ENCODE results near the gene MTUS2.

The MTUS2 gene

DNA sequence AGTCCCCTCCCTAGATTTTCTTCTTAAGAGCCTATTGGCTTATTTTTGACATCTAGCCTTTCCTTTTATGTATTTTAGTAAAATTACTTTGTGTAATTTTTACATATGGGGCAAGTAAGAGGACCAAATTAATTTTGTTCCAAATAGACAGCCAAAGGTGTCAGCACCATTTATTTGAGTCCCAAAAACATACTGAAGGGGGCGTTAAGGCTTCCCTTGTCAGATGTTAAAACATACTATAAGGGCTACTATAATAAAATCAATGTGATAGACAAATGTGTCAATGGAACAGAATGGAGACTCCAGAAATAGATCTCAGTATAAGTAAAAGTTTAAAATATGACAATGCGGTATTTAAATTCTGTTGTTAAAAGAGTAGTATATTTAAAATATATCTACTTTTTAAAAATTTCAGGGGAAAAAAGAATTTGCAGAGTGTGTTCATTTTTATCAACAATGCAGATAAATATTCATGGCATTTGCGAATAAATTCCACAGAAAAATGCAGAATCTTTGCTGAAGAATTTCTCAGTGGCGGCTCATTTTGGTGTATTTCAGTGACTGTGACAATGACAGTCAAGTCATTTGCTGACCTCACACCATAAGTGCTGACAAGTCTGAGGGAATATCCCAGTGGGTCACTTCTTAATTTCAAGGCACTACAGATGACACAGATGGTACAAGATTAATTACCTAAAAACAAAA is 133.7 kb downstream of the MTUS2 start:
- H3K9me3 ChIP-seq (ENCODE audit: insufficient read depth, low read length), result no peaks in the 10 kb centered on the region

DNA sequence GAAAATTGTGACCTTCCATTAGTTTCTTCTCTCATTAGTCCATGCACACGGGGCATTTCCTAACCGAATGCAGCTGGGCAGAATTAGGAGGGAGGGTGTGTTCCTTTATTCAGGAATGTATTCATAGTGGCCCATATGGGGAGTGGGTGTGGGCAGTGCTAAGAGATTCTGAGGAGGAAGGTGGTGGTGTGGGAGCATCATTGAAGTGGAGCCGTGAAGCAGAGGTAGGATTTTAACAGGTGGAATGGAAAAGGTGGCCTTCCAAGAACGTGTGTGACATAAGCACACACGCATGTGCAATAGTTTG is 134.2 kb downstream of the MTUS2 start:
- H2AFZ ChIP-seq (ENCODE audit: low read depth, low read length, severe bottlenecking), result no peak overlapping the region
- H3F3A ChIP-seq (ENCODE audit: insufficient read depth), result no peaks in the 10 kb centered on the region
- H3K27me3 ChIP-seq (ENCODE audit: low read length), result no peaks in the 10 kb centered on the region
- no peak overlapping the region for H3K4me3 ChIP-seq (ENCODE audit: insufficient read depth, low read length, poor library complexity, severe bottlenecking)
- no peak for TF ChIP-seq EZH2phosphoT487 (conservative IDR thresholded peaks at IDR 0.05; ENCODE audit: low read length)
- no peak for TF ChIP-seq CTCF (IDR thresholded peaks at IDR 0.05; ENCODE audit: insufficient read depth, low read length, poor library complexity, severe bottlenecking)
- no peaks in the 10 kb centered on the region for H3K79me2 ChIP-seq (ENCODE audit: insufficient read depth, low read length)
- H3K9me3 ChIP-seq (ENCODE audit: insufficient read depth, low read length), result no peaks in the 10 kb centered on the region
- H3K4me2 ChIP-seq (ENCODE audit: low read depth, low read length, poor library complexity, severe bottlenecking), result no peak overlapping the region
- no peaks in the 10 kb centered on the region for H4K20me1 ChIP-seq (ENCODE audit: low read depth, low read length)
- no peaks in the 10 kb centered on the region for H3K36me3 ChIP-seq (ENCODE audit: low read length)
- H3K27ac ChIP-seq (ENCODE audit: low read depth, low read length), result no peak overlapping the region
- no peaks in the 10 kb centered on the region for H3K9me2 ChIP-seq (replicated peaks; ENCODE audit: insufficient read depth, low read length)
- H3K9ac ChIP-seq (ENCODE audit: low read length), result no peak overlapping the region

More for the DNA sequence above, 133.7 kb downstream of the MTUS2 start:
- Histone ChIP-seq H3K27me3 (ENCODE audit: low read length) (no peaks in the 10 kb centered on the region), H2AFZ (ENCODE audit: low read depth, low read length, severe bottlenecking) (no peak overlapping the region), H3K9me2 (replicated peaks; ENCODE audit: insufficient read depth, low read length) (no peaks in the 10 kb centered on the region), H3K79me2 (ENCODE audit: insufficient read depth, low read length) (no peaks in the 10 kb centered on the region), H3K27ac (ENCODE audit: low read depth, low read length) (no peak overlapping the region), H3K4me3 (ENCODE audit: insufficient read depth, low read length, poor library complexity, severe bottlenecking) (no peak overlapping the region), H3K36me3 (ENCODE audit: low read length) (no peaks in the 10 kb centered on the region), H4K20me1 (ENCODE audit: low read depth, low read length) (no peaks in the 10 kb centered on the region), H3K4me2 (ENCODE audit: low read depth, low read length, poor library complexity, severe bottlenecking) (no peak overlapping the region), H3K9ac (ENCODE audit: low read length) (no peak overlapping the region), H3F3A (ENCODE audit: insufficient read depth) (no peaks in the 10 kb centered on the region)
- TF ChIP-seq CTCF (IDR thresholded peaks at IDR 0.05; ENCODE audit: insufficient read depth, low read length, poor library complexity, severe bottlenecking) (no peak), EZH2phosphoT487 (conservative IDR thresholded peaks at IDR 0.05; ENCODE audit: low read length) (no peak)

DNA sequence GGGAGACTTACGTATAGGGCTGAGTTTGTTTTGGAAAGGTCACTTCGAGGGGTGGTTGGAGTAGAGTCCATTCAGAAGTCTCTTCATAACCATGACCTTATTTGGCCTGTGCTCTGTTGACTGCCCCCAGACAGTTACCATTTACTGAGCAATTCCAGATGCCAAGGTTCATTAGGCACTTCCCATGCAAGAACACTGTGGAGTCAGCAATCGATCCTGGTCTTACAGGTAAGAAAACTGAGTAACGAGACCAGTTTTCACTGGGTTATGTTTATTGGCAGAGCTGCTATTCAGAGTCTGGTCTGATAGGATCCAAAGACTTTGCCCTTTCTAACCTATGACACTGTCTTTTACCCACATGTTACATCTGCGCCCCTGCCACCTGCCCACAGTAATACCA is 134.7 kb downstream of the MTUS2 start:
- Histone ChIP-seq H3K9ac (ENCODE audit: low read length) (no peak overlapping the region), H3K9me3 (ENCODE audit: insufficient read depth, low read length) (no peaks in the 10 kb centered on the region), H3K79me2 (ENCODE audit: insufficient read depth, low read length) (no peaks in the 10 kb centered on the region), H3K27me3 (ENCODE audit: low read length) (no peaks in the 10 kb centered on the region), H3K4me3 (ENCODE audit: insufficient read depth, low read length, poor library complexity, severe bottlenecking) (no peak overlapping the region), H3K9me2 (replicated peaks; ENCODE audit: insufficient read depth, low read length) (no peaks in the 10 kb centered on the region), H3K4me2 (ENCODE audit: low read depth, low read length, poor library complexity, severe bottlenecking) (no peak overlapping the region), H2AFZ (ENCODE audit: low read depth, low read length, severe bottlenecking) (no peak overlapping the region), H4K20me1 (ENCODE audit: low read depth, low read length) (no peaks in the 10 kb centered on the region), H3F3A (ENCODE audit: insufficient read depth) (no peaks in the 10 kb centered on the region), H3K27ac (ENCODE audit: low read depth, low read length) (no peak overlapping the region), H3K36me3 (ENCODE audit: low read length) (no peaks in the 10 kb centered on the region)
- TF ChIP-seq CTCF (IDR thresholded peaks at IDR 0.05; ENCODE audit: insufficient read depth, low read length, poor library complexity, severe bottlenecking) (no peak), EZH2phosphoT487 (conservative IDR thresholded peaks at IDR 0.05; ENCODE audit: low read length) (no peak)

Data from SU-DHL-6 (cell line).